GM18505 (cell line): ENCODE measurements around the gene VN1R5.

Experiments
- ATAC-seq: cut with Tn5 transposase; IDR thresholded peaks from one replicate; pipeline ENCODE4 v1.9.1; 2021; ENCODE audit not compliant: unreplicated experiment
- POLR2A ChIP-seq: IDR thresholded peaks from 4 replicates; pipeline ENCODE4 v1.6.1; 2011; ENCODE audit warnings: borderline replicate concordance; ENCODE audit not compliant: insufficient read depth, insufficient read length; ENCODE audit errors: extremely low read depth

VN1R5 gene

DNA sequence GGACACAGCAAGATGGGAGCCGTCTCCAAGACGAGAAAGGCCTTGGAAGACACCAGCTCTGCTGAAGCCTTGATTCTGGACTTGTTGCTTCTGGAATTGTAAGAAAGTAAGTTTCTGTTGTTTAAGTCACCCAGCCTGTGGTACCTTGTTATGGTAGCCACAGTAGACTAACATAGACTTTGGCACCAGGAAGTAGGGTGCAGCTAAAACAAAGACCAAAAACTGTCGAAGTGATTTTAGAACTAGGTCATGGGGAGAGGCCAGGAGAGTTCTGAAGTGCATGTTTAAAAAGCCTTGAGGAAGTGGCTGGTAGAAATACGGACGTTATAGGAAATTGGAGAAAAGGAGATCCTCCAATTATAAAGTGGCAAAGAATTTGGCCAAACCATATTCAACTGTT, 47.3 kb downstream of the VN1R5 start:
- TF ChIP-seq POLR2A = no peak
- no peak for ATAC-seq

DNA sequence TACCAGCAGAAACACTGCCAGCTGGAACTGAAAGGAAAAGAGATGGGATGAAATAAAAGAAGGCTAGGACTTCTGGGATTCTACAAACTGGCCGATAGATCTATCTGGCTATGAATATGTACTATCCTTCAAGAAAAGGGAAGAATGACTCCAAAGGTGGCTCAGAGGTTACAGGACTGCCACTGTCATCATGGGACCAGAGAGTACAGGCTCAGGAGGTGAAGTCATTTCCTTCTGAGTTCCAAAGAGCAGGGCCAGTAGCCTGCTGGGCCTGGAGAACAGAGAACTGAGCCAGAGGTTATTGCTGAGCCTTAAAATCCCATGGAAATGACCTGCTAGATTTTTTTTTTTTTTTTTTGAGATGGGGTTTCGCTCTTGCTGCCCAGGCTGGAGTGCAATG, 48.2 kb downstream of the VN1R5 start:
- ATAC-seq = no peak
- TF ChIP-seq POLR2A = no peak
